ENCODE results near the gene MPIG6B.

The MPIG6B gene

GRCh38 chr6:31762878-31763618 lies 39.9 kb downstream of the MPIG6B start:
- Histone ChIP-seq H3K27ac (no peak overlapping the region), H3K36me3 (replicated peaks) (no peaks in the 10 kb centered on the region), H3K4me3 (ENCODE audit: low read depth, low read length) (no peak overlapping the region), H3K27me3 (replicated peaks) (no peaks in the 10 kb centered on the region)
- DNase-seq = no peak
- in situ Hi-C loops (cut with HindIII; ENCODE audit: low pct_ligation_motif_present, low sequenced_read_pairs) = no loop called here
- no peak for TF ChIP-seq CTCF (IDR thresholded peaks at IDR 0.05; ENCODE audit: low read depth, low read length, missing control alignments)

GRCh38 chr6:31763619-31763940 lies 40.4 kb downstream of the MPIG6B start:
- no peaks in the 10 kb centered on the region for H3K36me3 ChIP-seq (replicated peaks)
- no peak overlapping the region for H3K4me3 ChIP-seq (ENCODE audit: low read depth, low read length)
- no peak for TF ChIP-seq CTCF (IDR thresholded peaks at IDR 0.05; ENCODE audit: low read depth, low read length, missing control alignments)
- H3K27me3 ChIP-seq (replicated peaks) = no peaks in the 10 kb centered on the region
- DNase-seq = no peak
- no peak overlapping the region for H3K27ac ChIP-seq
- in situ Hi-C loops (cut with HindIII; ENCODE audit: low pct_ligation_motif_present, low sequenced_read_pairs) = no loop called here

- in situ Hi-C loops (cut with HindIII; ENCODE audit: low pct_ligation_motif_present, low sequenced_read_pairs) = no loop called here
- TF ChIP-seq CTCF (IDR thresholded peaks at IDR 0.05; ENCODE audit: low read depth, low read length, missing control alignments) = no peak
- H3K4me3 ChIP-seq (ENCODE audit: low read depth, low read length) = no peak overlapping the region
These were observed 41.0 kb downstream of the MPIG6B start for GRCh38 chr6:31764198-31764597.

GRCh38 chr6:31765559-31765909 lies 42.4 kb downstream of the MPIG6B start:
- DNase-seq = no peak
- H3K27ac ChIP-seq = no peak overlapping the region
- H3K4me3 ChIP-seq (ENCODE audit: low read depth, low read length) = no peak overlapping the region
- H3K27me3 ChIP-seq (replicated peaks) = no peaks in the 10 kb centered on the region
- H3K36me3 ChIP-seq (replicated peaks) = no peaks in the 10 kb centered on the region
- in situ Hi-C loops (cut with HindIII; ENCODE audit: low pct_ligation_motif_present, low sequenced_read_pairs) = no loop called here
- no peak for TF ChIP-seq CTCF (IDR thresholded peaks at IDR 0.05; ENCODE audit: low read depth, low read length, missing control alignments)

More at GRCh38 chr6:31764198-31764597, 41.0 kb downstream of the MPIG6B start:
- DNase-seq = no peak
- H3K27me3 ChIP-seq (replicated peaks) = no peaks in the 10 kb centered on the region
- H3K36me3 ChIP-seq (replicated peaks) = no peaks in the 10 kb centered on the region
- H3K27ac ChIP-seq = no peak overlapping the region

- Histone ChIP-seq H3K4me3 (ENCODE audit: low read depth, low read length) (peak overlapping the region; percentile 41), H3K36me3 (replicated peaks) (no peaks in the 10 kb centered on the region), H3K27ac (no peak overlapping the region), H3K27me3 (replicated peaks) (no peaks in the 10 kb centered on the region)
- no peak for DNase-seq
- in situ Hi-C loops (cut with HindIII; ENCODE audit: low pct_ligation_motif_present, low sequenced_read_pairs) = no loop called here
- no peak for TF ChIP-seq CTCF (IDR thresholded peaks at IDR 0.05; ENCODE audit: low read depth, low read length, missing control alignments)
These were observed 43.0 kb downstream of the MPIG6B start for GRCh38 chr6:31765910-31766794.

Measured in brain microvascular endothelial cell (primary cell).